Measurements from ENCODE around the gene FOXB2.

The FOXB2 gene

DNA sequence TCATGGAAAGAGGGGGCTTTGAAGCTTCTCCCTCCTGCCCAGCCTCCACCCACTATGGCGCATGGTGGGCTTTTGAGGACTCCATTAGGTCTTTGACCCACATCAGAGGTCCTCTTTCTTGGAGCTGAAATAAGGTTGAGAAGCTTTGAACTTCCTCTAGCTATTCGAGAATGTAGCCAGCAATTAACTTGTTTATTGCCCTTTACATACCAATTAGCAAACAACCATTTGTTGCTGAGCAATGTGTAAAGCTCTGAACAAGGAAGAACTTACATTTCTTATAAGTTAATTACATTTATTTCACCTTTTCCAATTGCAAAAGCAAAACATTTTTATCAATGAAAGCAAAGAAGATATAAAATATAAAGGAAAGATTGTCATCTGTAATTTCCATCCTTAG is 30.5 kb upstream of the FOXB2 start:
- no peaks in the 10 kb centered on the region for H3K27me3 ChIP-seq (ENCODE audit: insufficient read depth, insufficient read length)
- H3K9me3 ChIP-seq (ENCODE audit: insufficient read depth, low read length) = no peaks in the 10 kb centered on the region
- no peak overlapping the region for H3K4me3 ChIP-seq (ENCODE audit: insufficient read length, low read depth)
- TF ChIP-seq SUZ12 (IDR thresholded peaks at IDR 0.05; ENCODE audit: extremely low read depth, insufficient read depth, insufficient read length) (no peak), ZNF274 (IDR thresholded peaks at IDR 0.05; ENCODE audit: low read depth, low read length) (no peak), YY1 (IDR thresholded peaks at IDR 0.05; ENCODE audit: insufficient read depth, insufficient read length) (no peak)
- no peaks in the 10 kb centered on the region for H3K36me3 ChIP-seq (ENCODE audit: insufficient read depth, insufficient read length, low read length)
- no peak for DNase-seq (ENCODE audit: low read depth, low spot score)
- no peak overlapping the region for H3K9ac ChIP-seq (ENCODE audit: insufficient read length, low read depth)
- H3K4me1 ChIP-seq (ENCODE audit: insufficient read depth, insufficient read length) = no peaks in the 10 kb centered on the region

DNA sequence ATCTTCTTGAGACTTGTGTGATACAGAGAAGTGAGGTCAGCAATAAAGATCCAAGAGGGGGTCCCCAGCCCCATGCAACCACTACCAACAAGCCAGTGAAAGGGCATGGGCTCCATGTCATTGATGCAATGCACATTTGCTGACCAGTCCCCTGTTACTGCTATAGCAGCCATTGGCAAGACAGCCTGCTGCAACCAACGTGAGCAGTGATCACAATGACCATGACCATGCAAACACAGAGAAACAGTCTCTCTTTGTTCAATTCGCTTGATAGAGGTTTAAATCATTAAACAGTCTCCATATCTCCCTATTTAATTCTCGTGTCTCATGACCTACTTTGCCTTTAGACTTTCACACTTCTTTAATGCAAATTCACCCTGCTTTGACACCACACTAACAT is 30.0 kb upstream of the FOXB2 start:
- TF ChIP-seq SUZ12 (IDR thresholded peaks at IDR 0.05; ENCODE audit: extremely low read depth, insufficient read depth, insufficient read length) = no peak
- TF ChIP-seq ZNF274 (IDR thresholded peaks at IDR 0.05; ENCODE audit: low read depth, low read length) = no peak
- TF ChIP-seq YY1 (IDR thresholded peaks at IDR 0.05; ENCODE audit: insufficient read depth, insufficient read length) = no peak
- H3K4me3 ChIP-seq (ENCODE audit: insufficient read length, low read depth) = no peak overlapping the region
- DNase-seq (ENCODE audit: low read depth, low spot score) = no peak
- no peaks in the 10 kb centered on the region for H3K4me1 ChIP-seq (ENCODE audit: insufficient read depth, insufficient read length)
- no peak overlapping the region for H3K9ac ChIP-seq (ENCODE audit: insufficient read length, low read depth)
- no peaks in the 10 kb centered on the region for H3K27me3 ChIP-seq (ENCODE audit: insufficient read depth, insufficient read length)
- H3K36me3 ChIP-seq (ENCODE audit: insufficient read depth, insufficient read length, low read length) = no peaks in the 10 kb centered on the region
- no peaks in the 10 kb centered on the region for H3K9me3 ChIP-seq (ENCODE audit: insufficient read depth, low read length)

- Histone ChIP-seq H3K4me3 (ENCODE audit: insufficient read length, low read depth) (no peak overlapping the region), H3K9me3 (ENCODE audit: insufficient read depth, low read length) (no peaks in the 10 kb centered on the region), H3K4me1 (ENCODE audit: insufficient read depth, insufficient read length) (no peaks in the 10 kb centered on the region), H3K9ac (ENCODE audit: insufficient read length, low read depth) (no peak overlapping the region), H3K36me3 (ENCODE audit: insufficient read depth, insufficient read length, low read length) (no peaks in the 10 kb centered on the region), H3K27me3 (ENCODE audit: insufficient read depth, insufficient read length) (no peaks in the 10 kb centered on the region)
- no peak for TF ChIP-seq SUZ12 (IDR thresholded peaks at IDR 0.05; ENCODE audit: extremely low read depth, insufficient read depth, insufficient read length)
- TF ChIP-seq YY1 (IDR thresholded peaks at IDR 0.05; ENCODE audit: insufficient read depth, insufficient read length) = no peak
- DNase-seq (ENCODE audit: low read depth, low spot score) = no peak
These were observed 22.8 kb upstream of the FOXB2 start for GRCh38 chr9:76996700-76997099.

DNA sequence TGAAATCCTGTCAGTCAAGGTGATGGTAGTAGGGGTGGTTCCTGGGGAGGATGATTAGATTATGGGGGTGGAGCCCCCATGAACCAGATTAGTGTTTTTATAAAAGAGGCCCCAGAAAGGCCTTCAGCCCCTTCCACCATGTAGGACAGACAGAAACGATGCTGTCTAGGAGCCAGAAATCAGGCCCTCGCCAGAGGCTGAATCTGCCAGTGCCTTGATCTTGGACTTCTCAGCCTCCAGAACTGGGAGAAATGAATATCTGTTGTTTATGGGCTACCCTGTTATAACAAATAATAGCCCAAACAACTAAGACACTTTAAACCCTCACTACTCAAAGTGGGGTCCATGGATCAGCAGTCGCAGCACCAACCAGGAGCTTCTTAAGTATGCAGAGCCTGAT is 20.2 kb upstream of the FOXB2 start:
- no peak for DNase-seq (ENCODE audit: low read depth, low spot score)
- no peaks in the 10 kb centered on the region for H3K27me3 ChIP-seq (ENCODE audit: insufficient read depth, insufficient read length)
- H3K36me3 ChIP-seq (ENCODE audit: insufficient read depth, insufficient read length, low read length) = no peaks in the 10 kb centered on the region
- no peaks in the 10 kb centered on the region for H3K4me1 ChIP-seq (ENCODE audit: insufficient read depth, insufficient read length)
- H3K4me3 ChIP-seq (ENCODE audit: insufficient read length, low read depth) = no peak overlapping the region
- no peaks in the 10 kb centered on the region for H3K9me3 ChIP-seq (ENCODE audit: insufficient read depth, low read length)
- TF ChIP-seq ZNF274 (IDR thresholded peaks at IDR 0.05; ENCODE audit: low read depth, low read length) = no peak
- no peak for TF ChIP-seq YY1 (IDR thresholded peaks at IDR 0.05; ENCODE audit: insufficient read depth, insufficient read length)
- TF ChIP-seq SUZ12 (IDR thresholded peaks at IDR 0.05; ENCODE audit: extremely low read depth, insufficient read depth, insufficient read length) = no peak
- no peak overlapping the region for H3K9ac ChIP-seq (ENCODE audit: insufficient read length, low read depth)

DNA sequence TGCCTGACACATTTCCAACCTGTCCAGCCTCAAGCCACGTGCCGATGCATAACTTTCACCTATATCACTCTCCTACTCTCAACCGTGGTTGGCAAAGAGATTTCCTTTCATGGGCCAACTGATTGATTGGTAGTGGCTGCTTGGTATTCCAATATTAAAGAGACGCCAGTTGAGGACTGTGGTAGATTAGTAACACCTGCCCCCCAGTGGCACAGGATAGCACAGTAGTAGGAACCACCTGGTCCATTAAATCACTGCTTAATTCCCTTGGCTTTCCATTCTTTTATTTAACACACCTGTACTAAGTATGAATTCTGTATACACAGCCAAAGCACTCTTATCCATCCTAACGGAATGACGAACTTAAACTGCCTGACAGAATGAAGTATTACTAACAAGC is 19.1 kb upstream of the FOXB2 start:
- no peaks in the 10 kb centered on the region for H3K27me3 ChIP-seq (ENCODE audit: insufficient read depth, insufficient read length)
- H3K4me1 ChIP-seq (ENCODE audit: insufficient read depth, insufficient read length) = no peaks in the 10 kb centered on the region
- TF ChIP-seq ZNF274 (IDR thresholded peaks at IDR 0.05; ENCODE audit: low read depth, low read length) = no peak
- H3K9ac ChIP-seq (ENCODE audit: insufficient read length, low read depth) = no peak overlapping the region
- H3K36me3 ChIP-seq (ENCODE audit: insufficient read depth, insufficient read length, low read length) = no peaks in the 10 kb centered on the region
- no peak for DNase-seq (ENCODE audit: low read depth, low spot score)
- H3K4me3 ChIP-seq (ENCODE audit: insufficient read length, low read depth) = no peak overlapping the region
- H3K9me3 ChIP-seq (ENCODE audit: insufficient read depth, low read length) = no peaks in the 10 kb centered on the region

DNA sequence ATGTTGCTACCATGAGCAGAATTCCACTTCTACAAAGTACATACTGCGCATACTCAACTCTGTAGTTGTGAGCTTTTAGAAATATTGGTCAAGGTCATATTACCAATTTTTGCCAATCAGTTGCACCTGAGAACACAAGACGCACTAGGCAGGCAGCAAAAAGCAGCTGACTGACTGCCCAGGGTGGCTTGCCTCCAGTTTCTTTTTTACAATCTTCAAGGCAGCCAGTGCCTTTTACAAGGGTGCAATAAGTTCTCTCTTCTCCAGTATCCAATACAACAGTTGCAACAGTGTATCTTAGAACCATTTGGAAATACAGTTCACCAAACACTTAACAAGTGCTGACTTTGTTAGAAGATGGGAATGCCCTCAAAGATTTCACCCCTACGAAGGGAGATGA is 16.1 kb upstream of the FOXB2 start:
- Histone ChIP-seq H3K9ac (ENCODE audit: insufficient read length, low read depth) (no peak overlapping the region), H3K4me1 (ENCODE audit: insufficient read depth, insufficient read length) (no peaks in the 10 kb centered on the region), H3K27me3 (ENCODE audit: insufficient read depth, insufficient read length) (no peaks in the 10 kb centered on the region), H3K4me3 (ENCODE audit: insufficient read length, low read depth) (no peak overlapping the region), H3K36me3 (ENCODE audit: insufficient read depth, insufficient read length, low read length) (no peaks in the 10 kb centered on the region), H3K9me3 (ENCODE audit: insufficient read depth, low read length) (no peaks in the 10 kb centered on the region)
- DNase-seq (ENCODE audit: low read depth, low spot score) = no peak
- no peak for TF ChIP-seq ZNF274 (IDR thresholded peaks at IDR 0.05; ENCODE audit: low read depth, low read length)
- no peak for TF ChIP-seq YY1 (IDR thresholded peaks at IDR 0.05; ENCODE audit: insufficient read depth, insufficient read length)
- TF ChIP-seq SUZ12 (IDR thresholded peaks at IDR 0.05; ENCODE audit: extremely low read depth, insufficient read depth, insufficient read length) = no peak

GRCh38 chr9:77005216-77005615 is 14.2 kb upstream of the FOXB2 start:
- no peak overlapping the region for H3K9ac ChIP-seq (ENCODE audit: insufficient read length, low read depth)

GRCh38 chr9:77010527-77010926 is 8.9 kb upstream of the FOXB2 start:
- no peaks in the 10 kb centered on the region for H3K9me3 ChIP-seq (ENCODE audit: insufficient read depth, low read length)
- no peak overlapping the region for H3K9ac ChIP-seq (ENCODE audit: insufficient read length, low read depth)
- H3K36me3 ChIP-seq (ENCODE audit: insufficient read depth, insufficient read length, low read length) = no peaks in the 10 kb centered on the region
- no peak for TF ChIP-seq YY1 (IDR thresholded peaks at IDR 0.05; ENCODE audit: insufficient read depth, insufficient read length)
- no peak for TF ChIP-seq SUZ12 (IDR thresholded peaks at IDR 0.05; ENCODE audit: extremely low read depth, insufficient read depth, insufficient read length)
- TF ChIP-seq ZNF274 (IDR thresholded peaks at IDR 0.05; ENCODE audit: low read depth, low read length) = no peak
- H3K4me1 ChIP-seq (ENCODE audit: insufficient read depth, insufficient read length) = peaks cover 5% of the 10 kb centered on the region
- no peak for DNase-seq (ENCODE audit: low read depth, low spot score)
- no peak overlapping the region for H3K4me3 ChIP-seq (ENCODE audit: insufficient read length, low read depth)
- H3K27me3 ChIP-seq (ENCODE audit: insufficient read depth, insufficient read length) = peaks cover 57% of the 10 kb centered on the region

More at GRCh38 chr9:77005216-77005615, 14.2 kb upstream of the FOXB2 start:
- Histone ChIP-seq H3K4me1 (ENCODE audit: insufficient read depth, insufficient read length) (no peaks in the 10 kb centered on the region), H3K27me3 (ENCODE audit: insufficient read depth, insufficient read length) (peaks cover 5% of the 10 kb centered on the region), H3K9me3 (ENCODE audit: insufficient read depth, low read length) (no peaks in the 10 kb centered on the region), H3K4me3 (ENCODE audit: insufficient read length, low read depth) (no peak overlapping the region), H3K36me3 (ENCODE audit: insufficient read depth, insufficient read length, low read length) (no peaks in the 10 kb centered on the region)
- DNase-seq (ENCODE audit: low read depth, low spot score) = no peak
- TF ChIP-seq ZNF274 (IDR thresholded peaks at IDR 0.05; ENCODE audit: low read depth, low read length) = no peak
- no peak for TF ChIP-seq YY1 (IDR thresholded peaks at IDR 0.05; ENCODE audit: insufficient read depth, insufficient read length)
- no peak for TF ChIP-seq SUZ12 (IDR thresholded peaks at IDR 0.05; ENCODE audit: extremely low read depth, insufficient read depth, insufficient read length)
